ENCODE data around the gene HAP1. TPM values are rescaled to one million over a fixed set of nuclear protein-coding genes. Genes with fewer than 3 reads are reported as not detected.

The HAP1 gene
- total and polyA plus RNA-seq, 2 of the 8 experiments (the other 6 are each of a cell fraction or from before 2014, with no cell fraction given): 2.3 to 3.6 TPM

DNA sequence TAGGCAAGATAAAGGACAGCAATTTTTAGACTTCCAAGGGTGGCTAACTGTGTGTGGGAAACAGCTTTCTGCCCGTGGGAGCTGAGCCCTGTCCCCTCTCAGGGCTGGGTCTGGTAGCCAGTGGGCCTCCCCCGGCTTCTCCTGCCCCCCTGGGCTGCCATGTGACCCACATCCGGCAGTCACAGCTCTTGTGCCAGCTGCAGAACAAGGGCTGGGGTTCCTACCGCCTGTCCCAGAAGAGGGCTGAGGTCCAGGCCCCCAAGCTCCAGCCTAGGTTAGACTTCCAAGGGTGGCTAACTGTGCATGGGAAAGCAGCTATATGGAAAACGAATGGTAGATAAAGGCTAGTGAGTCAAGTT, 16.2 kb downstream of the HAP1 start:
- Histone ChIP-seq H3K14ac (ENCODE audit: insufficient read length) (no peak overlapping the region), H3K27ac (ENCODE audit: low read depth, low read length) (no peak overlapping the region), H3K4me2 (ENCODE audit: insufficient read depth in 1 of 2, low read depth in 2 of 2, low read length in 2 of 2) (no peak overlapping the region), H3K18ac (ENCODE audit: extremely low read depth, low read length) (no peak overlapping the region), H2AK5ac (ENCODE audit: low read depth, low read length) (no peak overlapping the region), H3K9ac (replicated peaks in 1 of 4; ENCODE audit: extremely low read depth in 1 of 4, low read depth in 3 of 4, low read length in 3 of 4) (no peak overlapping the region), H2BK12ac (ENCODE audit: low read depth, low read length) (no peak overlapping the region), H2BK5ac (ENCODE audit: low read depth, low read length) (no peak overlapping the region), H3K9me3 (ENCODE audit: insufficient read depth in 2 of 2, low read depth in 1 of 2, low read length in 1 of 2) (no peaks in the 10 kb centered on the region), H4K8ac (ENCODE audit: extremely low read depth, insufficient read depth, low read length) (no peak overlapping the region), H3K23ac (ENCODE audit: insufficient read length) (no peak overlapping the region), H2BK20ac (ENCODE audit: low read length) (no peak overlapping the region), H3K79me1 (ENCODE audit: low read depth, low read length) (no peaks in the 10 kb centered on the region), H2AFZ (ENCODE audit: low read length) (no peak overlapping the region), H4K91ac (replicated peaks; ENCODE audit: insufficient read length, low read length) (no peak overlapping the region), H3K4me1 (replicated peaks in 1 of 4; ENCODE audit: control insufficient read depth in 3 of 4, insufficient read depth in 4 of 4, low read length in 3 of 4) (peaks cover 0 to 2% (median 0%) of the 10 kb centered on the region in 4 experiments; a peak in 2 of 7 replicates), H3K56ac (replicated peaks; ENCODE audit: insufficient read length, low read depth, low read length) (no peak overlapping the region), H4K20me1 (replicated peaks in 1 of 2; ENCODE audit: control insufficient read depth in 1 of 2, insufficient read depth in 2 of 2, low read length in 2 of 2) (no peaks in the 10 kb centered on the region), H4K5ac (ENCODE audit: insufficient read length, low read depth, low read length) (no peak overlapping the region), H3K27me3 (replicated peaks in 1 of 4; ENCODE audit: control insufficient read depth in 3 of 4, extremely low read depth in 1 of 4, insufficient read depth in 3 of 4, low read length in 3 of 4) (peaks cover 0 to 7% (median 2%) of the 10 kb centered on the region in 4 experiments; a peak in 3 of 7 replicates), H3K23me2 (ENCODE audit: low read depth, low read length) (no peaks in the 10 kb centered on the region), H3K4ac (replicated peaks; ENCODE audit: insufficient read length, low read depth, low read length) (no peak overlapping the region), H3K4me3 (ENCODE audit: extremely low read depth in 1 of 4, insufficient read depth in 2 of 4, low read depth in 3 of 4, low read length in 4 of 4) (no peak overlapping the region), H2BK15ac (ENCODE audit: low read length) (no peak overlapping the region), H2BK120ac (replicated peaks; ENCODE audit: low read depth, low read length) (no peak overlapping the region), H3K36me3 (ENCODE audit: control insufficient read depth in 2 of 4, insufficient read depth in 4 of 4, low read length in 3 of 4) (no peaks in the 10 kb centered on the region), H3K79me2 (ENCODE audit: control insufficient read depth in 1 of 2, insufficient read depth in 2 of 2, low read length in 2 of 2) (no peaks in the 10 kb centered on the region)
- 84% methylated on average over 5 of the region's 5 CpGs; no CpG with 5 or more reads in 1 of the 2 experiments for WGBS, 2 experiments (ENCODE audit: extremely low coverage in 1 of 2, insufficient coverage in 1 of 2, insufficient read length in 1 of 2, insufficient replicate concordance in 2 of 2, low coverage in 1 of 2, low lambda C conversion rate in 2 of 2, missing lambda C conversion rate in 1 of 2)
- CTCF ChIA-PET (ENCODE audit: partially characterized antibody): interaction anchor here (1.2 to 3.6 kb wide), 4 partner anchors 9 to 68 kb away, joined by 4 to 20 read pairs (median 8); partner anchors contain the start of gene JUP
- FAIRE-seq: no peak
- no peak for DNase-seq (ENCODE audit: low read depth in 1 of 2, low spot score in 2 of 2)
- POLR2A ChIA-PET (ENCODE audit: partially characterized antibody): interaction anchor here (1.0 to 22.1 kb wide), 4 partner anchors 10 to 26 kb away, joined by 4 to 378 read pairs (median 11); partner anchors contain the start of genes EIF1 and HAP1
- TF ChIP-seq GTF2F1 (IDR thresholded peaks at IDR 0.05; ENCODE audit: borderline replicate concordance, low read depth, low read length): no peak
- TF ChIP-seq MAFK (IDR thresholded peaks at IDR 0.05; ENCODE audit: low read depth, low read length): no peak
- TF ChIP-seq SIX5 (IDR thresholded peaks at IDR 0.05; ENCODE audit: low read depth, low read length): no peak
- no peak for TF ChIP-seq RFX5 (IDR thresholded peaks at IDR 0.05; ENCODE audit: borderline replicate concordance, low read depth, low read length)
- no peak for TF ChIP-seq KDM5A (IDR thresholded peaks at IDR 0.05; ENCODE audit: low read length)
- no peak for TF ChIP-seq BRCA1 (IDR thresholded peaks at IDR 0.05; ENCODE audit: low read depth, low read length)
- no peak for TF ChIP-seq SUZ12 (IDR thresholded peaks at IDR 0.05; ENCODE audit: low read length)
- no peak for TF ChIP-seq EGR1 (IDR thresholded peaks at IDR 0.05; ENCODE audit: borderline replicate concordance, low read depth, low read length)

Measured in H1 (cell line).